GM13976 (cell line): Measurements from ENCODE around the gene POU6F2.

Experiments used
- DNase-seq: peaks from one replicate; pipeline ENCODE4 v3.0.0; 2012; ENCODE audit warnings: low spot score
- in situ Hi-C: fragments of 300-500 bp; cut with MboI; formaldehyde crosslinking; loops from one replicate; pipeline ENCODE4 v1.12.0; 2022; ENCODE audit warnings: low sequenced_read_pairs, mixed read lengths, inconsistent platforms; ENCODE audit not compliant: unreplicated experiment
- TF ChIP-seq, protein P1 (sequence below): IDR thresholded peaks from 2 replicates; pipeline ENCODE4 v1.5.1; 2012; ENCODE audit warnings: borderline replicate concordance, mild to moderate bottlenecking; ENCODE audit not compliant: insufficient read depth; ENCODE audit errors: extremely low read depth, missing control alignments, control extremely low read depth

POU6F2 gene

DNA sequence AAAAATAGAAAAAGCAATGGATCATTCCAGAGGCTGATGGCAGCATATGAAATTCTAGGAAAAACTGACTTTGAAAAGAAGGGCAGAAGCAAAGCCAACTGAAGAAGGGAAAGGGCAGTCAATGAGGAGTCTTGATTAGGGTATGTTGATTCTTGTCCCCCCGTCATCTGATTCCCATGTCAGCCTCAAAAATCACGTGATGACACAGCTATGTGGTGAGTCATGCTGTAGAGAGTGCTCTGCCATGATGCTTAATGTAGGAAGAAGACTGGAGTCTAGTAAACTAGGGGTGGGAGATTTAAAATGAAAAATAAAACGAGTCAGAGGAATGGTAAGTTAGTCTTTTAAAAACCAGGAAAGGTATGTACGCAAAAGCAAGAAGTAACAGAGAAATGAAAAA lies 3.9 kb upstream of the POU6F2 start:
- DNase-seq: no peak
- in situ Hi-C loops: no loop called here
- TF ChIP-seq, protein P1, sequence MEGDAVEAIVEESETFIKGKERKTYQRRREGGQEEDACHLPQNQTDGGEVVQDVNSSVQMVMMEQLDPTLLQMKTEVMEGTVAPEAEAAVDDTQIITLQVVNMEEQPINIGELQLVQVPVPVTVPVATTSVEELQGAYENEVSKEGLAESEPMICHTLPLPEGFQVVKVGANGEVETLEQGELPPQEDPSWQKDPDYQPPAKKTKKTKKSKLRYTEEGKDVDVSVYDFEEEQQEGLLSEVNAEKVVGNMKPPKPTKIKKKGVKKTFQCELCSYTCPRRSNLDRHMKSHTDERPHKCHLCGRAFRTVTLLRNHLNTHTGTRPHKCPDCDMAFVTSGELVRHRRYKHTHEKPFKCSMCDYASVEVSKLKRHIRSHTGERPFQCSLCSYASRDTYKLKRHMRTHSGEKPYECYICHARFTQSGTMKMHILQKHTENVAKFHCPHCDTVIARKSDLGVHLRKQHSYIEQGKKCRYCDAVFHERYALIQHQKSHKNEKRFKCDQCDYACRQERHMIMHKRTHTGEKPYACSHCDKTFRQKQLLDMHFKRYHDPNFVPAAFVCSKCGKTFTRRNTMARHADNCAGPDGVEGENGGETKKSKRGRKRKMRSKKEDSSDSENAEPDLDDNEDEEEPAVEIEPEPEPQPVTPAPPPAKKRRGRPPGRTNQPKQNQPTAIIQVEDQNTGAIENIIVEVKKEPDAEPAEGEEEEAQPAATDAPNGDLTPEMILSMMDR: no peak

DNA sequence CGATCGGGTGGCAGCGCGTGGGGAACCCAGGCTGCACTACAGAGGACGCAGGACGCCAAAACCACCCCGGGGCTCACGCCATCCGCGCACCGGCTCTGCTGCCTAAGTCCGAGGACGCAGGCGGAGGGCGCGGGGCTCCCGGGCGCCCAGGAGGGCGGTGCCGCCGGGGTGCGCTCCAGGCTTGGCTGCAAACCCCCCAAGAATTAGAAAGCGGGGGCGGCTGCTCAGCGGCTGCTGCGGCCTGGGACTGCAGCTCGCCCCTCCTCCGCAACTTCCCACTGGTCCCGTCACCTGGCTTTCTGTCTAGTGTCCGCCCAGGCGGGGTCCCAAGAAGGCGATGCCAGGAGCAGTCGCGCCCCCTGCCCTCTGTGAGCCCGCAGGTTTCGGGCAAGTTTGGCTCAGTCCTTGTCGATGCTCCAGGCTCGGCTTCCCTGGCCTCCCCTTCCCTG lies 1.7 kb upstream of the POU6F2 start:
- in situ Hi-C loops: no loop called here

DNA sequence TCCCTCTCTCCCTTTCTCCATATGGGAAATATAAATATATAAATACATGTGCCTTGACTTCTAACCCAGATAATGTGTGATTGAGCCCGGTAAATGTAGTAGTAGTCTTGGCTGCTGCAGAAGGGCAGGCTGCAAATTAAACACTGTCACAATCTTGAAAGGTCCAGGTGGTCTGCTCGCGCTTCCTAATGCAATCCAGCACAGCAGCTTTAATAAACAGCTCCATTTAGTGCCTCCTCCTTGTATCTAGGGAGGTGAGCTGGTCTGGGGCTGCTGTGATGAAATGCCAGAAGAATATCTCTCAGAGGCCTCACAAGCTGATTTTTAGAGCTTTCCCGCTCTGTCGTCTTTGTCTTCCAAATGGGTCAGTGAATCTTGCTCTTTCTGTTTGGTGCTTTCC lies 782 bp downstream of the POU6F2 start:
- in situ Hi-C loops: no loop called here

More for the DNA sequence above, 1.7 kb upstream of the POU6F2 start:
- peak; percentile 15 for DNase-seq
- TF ChIP-seq, protein P1: no peak

DNA sequence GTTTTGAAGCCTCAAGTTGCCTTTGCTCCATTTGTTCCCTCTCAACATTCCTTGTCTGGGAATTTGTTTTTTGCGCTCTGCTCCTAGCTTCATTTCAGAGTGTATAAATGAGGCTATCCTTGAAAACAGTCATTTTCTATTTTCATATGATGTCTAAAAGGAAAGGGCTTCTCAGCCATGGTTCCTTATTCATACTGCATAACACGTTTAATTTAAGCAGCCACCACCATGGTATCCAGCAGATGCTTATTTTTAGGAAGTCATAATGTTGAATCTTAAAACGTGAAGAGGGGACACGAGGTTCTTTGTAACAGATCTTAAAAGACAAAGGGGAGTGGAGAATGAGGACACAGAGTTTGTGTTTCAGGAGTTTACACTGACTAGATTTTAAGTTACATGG lies 14.5 kb downstream of the POU6F2 start:
- in situ Hi-C loops: no loop called here
- DNase-seq: no peak
- TF ChIP-seq, protein P1: no peak

More for the DNA sequence above, 782 bp downstream of the POU6F2 start:
- no peak for DNase-seq
- TF ChIP-seq, protein P1: no peak

DNA sequence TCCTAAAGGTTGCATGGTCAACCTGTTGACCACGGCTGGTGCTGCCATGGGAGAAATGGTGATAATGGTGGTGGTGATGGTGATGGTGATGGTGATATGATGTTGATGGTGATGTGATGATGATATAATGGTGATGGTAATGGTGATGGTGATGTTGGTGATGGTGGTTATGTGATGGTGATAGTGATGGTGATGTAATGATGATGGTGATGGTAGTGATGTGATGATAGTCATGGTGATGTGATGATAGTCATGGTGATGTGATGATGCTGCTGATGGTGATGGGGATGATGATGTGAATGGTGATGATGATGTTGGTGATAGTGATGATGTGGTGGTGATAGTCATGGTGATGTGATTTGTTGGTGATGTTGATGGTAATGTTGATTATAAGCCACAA lies 23.9 kb downstream of the POU6F2 start:
- in situ Hi-C loops: no loop called here
- no peak for DNase-seq
- TF ChIP-seq, protein P1: no peak

DNA sequence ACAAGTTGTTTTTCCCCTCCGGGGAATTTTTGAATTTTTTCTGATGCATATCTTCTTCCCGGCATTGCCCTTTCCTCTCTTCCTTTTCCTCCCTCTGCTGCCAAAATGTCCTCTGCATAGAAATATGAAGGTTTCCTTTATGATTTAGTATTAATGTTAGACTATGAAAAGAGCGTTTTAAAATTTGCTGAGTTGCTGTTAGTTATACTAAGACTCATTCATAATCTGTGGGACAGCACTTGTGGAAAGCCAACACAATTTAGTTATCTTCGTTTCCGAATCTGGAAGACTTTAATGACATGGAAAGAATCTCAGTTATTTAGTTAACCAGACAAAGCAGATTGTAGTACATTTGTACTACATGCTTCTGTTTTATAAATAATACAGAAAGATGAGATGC lies 25.0 kb downstream of the POU6F2 start:
- in situ Hi-C loops: no loop called here
- DNase-seq: no peak
- TF ChIP-seq, protein P1: no peak

DNA sequence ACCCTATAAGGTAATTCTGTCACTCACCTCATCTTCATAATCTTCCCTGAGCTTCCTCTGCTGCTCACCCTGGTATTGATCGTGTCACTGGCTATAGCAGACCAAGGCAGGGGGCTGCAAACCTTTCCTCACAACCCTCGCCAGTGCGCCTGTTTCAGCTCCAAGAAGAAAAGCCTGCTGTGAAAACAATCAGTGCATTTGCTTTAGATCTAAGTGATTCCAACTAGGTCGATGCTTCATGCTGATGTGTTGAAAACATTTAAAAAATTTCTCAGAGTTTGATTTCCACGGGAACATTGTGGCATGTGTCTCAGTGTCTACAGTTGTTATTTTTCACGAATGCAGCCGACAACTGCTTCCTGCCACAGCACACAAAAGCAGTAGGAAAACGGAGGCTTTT lies 27.3 kb downstream of the POU6F2 start:
- TF ChIP-seq, protein P1: no peak
- in situ Hi-C loops: no loop called here
- DNase-seq: no peak
